GM18951 (cell line): ENCODE measurements around the gene EHMT1.
"Not testable (repeated sequence)": the region's sequence is repeated elsewhere in the genome, so short reads cannot be mapped to it uniquely, and the experiment has no call there.

ENCODE experiments used
- POLR2A ChIP-seq: IDR thresholded peaks from 4 replicates; pipeline ENCODE4 v1.6.1; 2011; ENCODE audit warnings: mild to moderate bottlenecking; ENCODE audit not compliant: insufficient read length, insufficient read depth; ENCODE audit errors: extremely low read depth
- in situ Hi-C: fragments of 300-500 bp; cut with MboI; formaldehyde crosslinking; loops from one replicate; pipeline ENCODE4 v1.12.0; 2022; ENCODE audit warnings: low sequenced_read_pairs, mixed read lengths, inconsistent platforms; ENCODE audit not compliant: unreplicated experiment

Gene EHMT1

GRCh38 chr9:137875354-137875753 is 256.5 kb downstream of the EHMT1 start:
- in situ Hi-C loops = no loop called here
- TF ChIP-seq POLR2A = no peak

DNA sequence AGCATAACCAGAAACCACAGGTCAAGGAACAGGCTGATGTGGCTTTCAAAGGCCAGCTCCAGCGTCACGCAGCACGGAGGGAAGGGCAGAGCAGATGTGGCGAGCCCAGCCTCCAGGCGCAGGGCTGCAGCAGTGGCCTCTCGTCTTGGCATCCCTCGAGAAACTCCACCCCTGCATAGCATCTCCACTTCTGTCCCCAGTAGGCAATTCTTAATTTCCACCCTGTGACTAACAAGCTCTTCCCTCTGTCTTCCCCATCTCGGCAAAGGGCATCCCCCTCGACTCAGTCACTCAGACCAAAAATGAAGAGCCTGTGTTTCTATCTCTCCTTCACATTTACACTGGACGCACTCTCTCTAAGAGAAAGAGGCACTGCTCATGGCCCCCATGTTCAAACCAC is 257.0 kb downstream of the EHMT1 start:
- TF ChIP-seq POLR2A = no peak
- in situ Hi-C loops = no loop called here

DNA sequence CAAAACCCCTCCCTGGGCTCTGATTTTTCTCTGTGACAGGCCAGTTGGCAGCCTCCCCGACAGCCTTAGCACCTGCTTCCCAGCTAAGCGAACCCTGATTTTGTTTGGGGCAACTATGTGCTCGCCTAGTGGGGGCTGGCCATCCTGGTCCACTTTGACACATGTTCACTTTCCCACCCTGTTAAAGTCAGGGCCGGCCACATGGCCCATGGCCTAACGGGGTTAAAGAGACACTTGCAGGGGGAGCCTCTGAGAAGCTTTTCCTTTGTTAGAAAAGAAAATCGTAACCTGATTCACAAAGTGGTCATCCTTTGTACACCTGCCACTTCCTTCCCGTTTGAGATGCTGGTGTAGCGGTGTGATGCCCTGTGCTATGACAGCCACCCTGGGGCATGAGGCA is 257.5 kb downstream of the EHMT1 start:
- TF ChIP-seq POLR2A = no peak
- in situ Hi-C loops = no loop called here

DNA sequence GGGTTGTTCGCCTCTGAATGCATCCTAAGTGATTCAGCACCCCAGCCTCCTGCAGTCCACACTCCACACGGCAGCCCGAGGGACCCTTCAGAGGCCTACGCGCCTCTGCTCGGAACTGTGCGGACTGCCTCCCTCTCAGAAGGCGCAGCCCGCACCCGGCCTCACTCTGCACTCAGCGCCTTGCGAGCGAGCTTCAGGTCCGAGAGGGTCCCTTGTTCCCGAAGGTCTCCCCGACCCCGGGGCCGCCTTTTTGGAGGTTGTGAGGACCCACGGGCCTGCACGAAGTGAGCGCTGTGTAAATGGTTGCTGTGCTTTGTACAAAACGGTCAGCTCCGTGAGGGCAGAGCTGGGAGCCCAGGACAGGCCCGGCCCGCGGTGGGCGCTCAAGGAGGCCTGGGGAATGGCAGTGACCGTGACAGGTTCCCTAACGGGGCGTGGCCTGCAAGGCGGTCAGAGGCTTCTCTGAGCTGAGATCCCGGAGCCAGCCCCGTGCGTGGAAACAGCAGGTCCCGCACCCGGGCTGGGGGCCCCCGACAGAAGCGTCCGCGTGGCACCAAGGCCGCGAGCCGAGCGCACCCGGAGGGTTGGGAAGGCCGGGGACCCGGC is 258.1 kb downstream of the EHMT1 start:
- in situ Hi-C loops = no loop called here

GRCh38 chr9:137877506-137878122 is 258.8 kb downstream of the EHMT1 start, which contains the start of gene CACNA1B:
CACNA1B (plus strand) TSS chr9:137877782; CDS start chr9:137877934, 152 bp downstream.
- in situ Hi-C loops = not testable (repeated sequence)

More for the DNA sequence above, 258.1 kb downstream of the EHMT1 start:
- TF ChIP-seq POLR2A = no peak

DNA sequence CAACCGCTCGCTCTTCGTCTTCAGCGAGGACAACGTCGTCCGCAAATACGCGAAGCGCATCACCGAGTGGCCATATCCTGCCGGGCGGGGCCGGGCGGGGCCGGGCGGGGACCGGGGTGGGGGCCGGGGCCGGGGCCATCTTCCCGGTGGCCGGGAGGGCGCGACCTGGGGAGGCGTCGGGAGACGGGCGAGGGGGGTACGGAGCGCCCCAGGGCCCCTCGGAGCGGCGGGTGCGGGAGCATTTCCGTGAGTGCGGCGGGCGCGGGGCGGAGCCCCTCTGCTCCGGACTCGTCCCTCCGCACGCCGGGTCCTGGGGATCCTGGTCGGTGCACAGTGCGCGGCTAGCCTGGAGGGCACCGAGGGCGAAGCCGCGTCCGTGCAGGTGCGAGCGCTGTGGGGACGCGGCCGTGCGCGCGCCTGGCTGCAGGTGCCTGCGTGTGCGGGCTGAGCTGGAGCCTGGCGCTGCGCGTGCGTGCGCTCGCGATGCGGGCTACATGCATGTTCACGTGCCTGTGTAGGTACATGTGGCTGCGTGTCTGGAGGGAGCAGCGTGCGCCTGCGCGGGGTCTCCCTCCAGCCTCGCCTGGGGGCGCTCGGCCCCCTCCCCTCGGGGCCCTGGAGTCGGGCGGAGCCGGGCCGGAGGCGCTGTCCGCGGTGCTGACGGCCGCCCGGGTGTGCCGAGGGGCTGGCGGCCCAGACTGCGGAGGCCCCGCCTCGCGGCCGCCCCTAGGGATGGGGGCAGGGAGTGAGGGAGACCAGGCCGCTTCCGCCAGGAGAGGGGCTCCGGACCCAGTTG is 259.5 kb downstream of the EHMT1 start:
- no peak for TF ChIP-seq POLR2A
- in situ Hi-C loops = no loop called here

- in situ Hi-C loops = no loop called here
- TF ChIP-seq POLR2A = no peak
These were observed 260.2 kb downstream of the EHMT1 start for GRCh38 chr9:137879052-137879451.

- in situ Hi-C loops = no loop called here
- TF ChIP-seq POLR2A = no peak
These were observed 260.9 kb downstream of the EHMT1 start for GRCh38 chr9:137879566-137880150.

DNA sequence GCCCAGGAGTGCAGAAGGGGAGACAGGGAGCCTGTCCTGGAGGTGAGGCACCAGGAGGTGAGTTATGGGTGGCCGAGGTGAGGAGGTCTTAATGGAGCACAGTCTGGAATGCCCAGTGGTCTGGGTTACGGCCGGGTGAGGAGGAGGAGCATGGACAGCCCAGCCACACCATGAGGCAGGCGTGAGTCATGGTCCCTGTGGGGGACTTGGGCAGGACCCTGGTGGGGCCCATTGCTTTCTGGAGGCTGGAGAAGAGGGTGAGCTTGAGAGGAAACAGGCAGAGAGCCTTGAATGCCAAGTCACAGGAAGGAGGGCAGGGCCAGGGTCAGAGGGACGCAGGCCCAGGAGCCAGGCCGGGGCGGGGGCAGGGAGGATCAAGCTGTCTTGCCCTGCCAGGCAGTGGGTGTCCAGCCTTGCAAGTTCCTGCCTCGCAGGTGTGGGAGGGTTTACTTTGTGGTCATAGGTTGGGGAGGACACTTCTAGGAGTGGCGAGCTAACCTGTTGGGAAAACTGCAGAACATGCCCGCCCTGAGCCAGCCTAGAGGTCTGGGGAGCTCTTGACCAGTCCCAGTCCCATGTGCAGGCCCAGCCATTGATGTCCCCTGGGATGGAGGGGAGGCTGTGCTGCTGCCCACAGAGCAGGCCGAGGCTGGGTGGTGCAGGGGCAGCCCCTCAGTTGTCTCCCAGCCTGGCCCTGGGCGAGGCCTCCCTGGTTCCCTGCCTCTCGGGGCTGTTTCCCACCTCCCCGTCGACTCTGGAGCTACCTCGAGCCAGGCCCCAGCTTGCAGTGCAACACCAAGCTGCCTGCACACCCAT is 261.6 kb downstream of the EHMT1 start:
- in situ Hi-C loops = no loop called here

DNA sequence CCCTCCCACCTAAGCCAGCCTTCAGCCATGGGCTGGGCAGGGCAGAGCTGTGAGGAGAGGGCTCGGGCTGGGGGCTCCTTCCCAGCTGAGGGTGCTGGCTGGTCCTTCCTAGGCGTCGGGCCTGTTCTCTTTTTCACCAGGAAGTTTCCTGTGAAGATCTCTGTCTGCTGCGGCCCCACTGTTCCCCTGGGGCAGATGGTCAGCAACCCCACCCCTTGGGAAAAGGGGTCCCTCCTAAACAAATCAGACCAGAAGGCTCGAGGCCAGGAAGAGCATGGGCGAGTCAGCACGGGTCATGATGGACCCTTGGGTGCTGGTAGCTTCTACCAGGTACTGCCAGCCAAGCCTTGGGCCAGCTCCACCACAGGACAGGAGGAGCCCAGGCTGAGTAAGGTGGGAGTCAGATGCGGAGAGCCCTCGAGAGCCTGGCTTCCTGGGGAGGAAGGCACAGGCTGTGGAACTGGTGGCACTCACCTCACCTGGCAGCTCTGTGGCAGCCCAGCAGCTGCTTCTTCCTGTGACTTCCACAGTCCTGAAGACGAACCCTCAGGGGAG is 262.2 kb downstream of the EHMT1 start:
- TF ChIP-seq POLR2A = no peak
- in situ Hi-C loops = no loop called here

More for the DNA sequence above, 261.6 kb downstream of the EHMT1 start:
- TF ChIP-seq POLR2A = no peak

DNA sequence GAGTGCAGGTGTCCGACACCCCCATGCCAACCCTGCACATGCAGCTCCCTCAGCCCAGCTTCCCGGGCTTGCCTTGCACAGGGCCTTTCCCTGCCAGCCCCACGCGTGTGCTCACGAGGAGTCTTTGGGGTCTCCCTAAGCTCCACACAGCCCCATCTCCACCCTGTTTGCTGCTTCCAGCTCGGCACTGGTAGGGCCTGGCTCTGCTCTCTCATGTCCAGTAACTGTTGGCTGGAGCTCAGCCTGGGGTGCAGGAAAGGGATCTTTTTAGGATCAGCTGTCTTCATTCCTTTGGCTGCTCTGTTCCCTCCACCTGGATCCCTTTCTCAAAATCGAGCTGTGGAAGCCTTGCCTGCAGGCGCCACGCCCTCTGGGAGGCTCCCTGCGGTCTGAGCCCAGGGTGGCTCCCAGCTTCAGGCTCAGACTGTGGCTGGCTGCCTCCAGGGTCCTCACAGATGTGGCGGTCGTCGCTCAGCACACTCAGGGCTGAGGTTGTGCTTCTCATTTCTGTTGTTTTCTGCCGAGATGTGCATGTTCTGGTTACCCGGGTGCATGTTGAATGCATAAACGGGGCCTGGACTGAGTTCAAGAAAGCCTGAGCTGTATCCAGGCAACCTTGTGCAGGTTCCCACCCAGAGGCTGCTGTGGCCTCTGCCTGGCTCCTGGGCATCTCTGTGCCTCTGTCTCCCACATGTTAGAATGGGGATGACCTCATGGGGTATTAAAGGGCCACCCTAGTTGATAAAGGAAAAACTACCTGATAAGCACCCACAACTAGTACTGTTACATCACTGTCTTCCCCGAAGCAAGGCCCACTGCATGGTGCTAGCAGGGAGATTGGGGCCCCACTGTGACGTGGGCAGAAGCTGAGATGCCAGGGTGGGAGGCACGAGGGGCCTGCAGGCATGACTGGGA is 263.0 kb downstream of the EHMT1 start:
- no peak for TF ChIP-seq POLR2A
- in situ Hi-C loops = no loop called here

GRCh38 chr9:137882506-137882821 is 263.7 kb downstream of the EHMT1 start:
- in situ Hi-C loops = no loop called here
- no peak for TF ChIP-seq POLR2A

DNA sequence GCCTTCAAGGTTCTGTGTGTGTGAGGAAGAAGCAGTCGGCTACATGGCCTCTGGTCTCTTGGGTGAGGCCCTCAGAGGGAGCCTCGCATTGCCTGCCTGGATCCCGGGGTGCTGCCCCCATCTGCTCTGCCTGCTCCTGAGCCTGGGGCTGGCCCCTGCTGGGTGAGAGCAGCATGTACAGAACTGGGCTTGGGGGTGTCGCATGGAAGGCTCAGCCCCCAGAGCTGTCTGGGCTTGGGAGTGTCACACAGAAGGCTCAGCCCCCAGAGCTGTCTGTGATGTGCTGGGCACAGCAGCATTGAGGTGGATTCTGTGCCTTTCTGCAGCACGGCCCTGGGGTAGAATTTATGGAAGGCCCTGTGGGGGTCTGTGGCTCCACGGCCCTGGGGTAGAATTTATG is 265.2 kb downstream of the EHMT1 start:
- in situ Hi-C loops = not testable (repeated sequence)

DNA sequence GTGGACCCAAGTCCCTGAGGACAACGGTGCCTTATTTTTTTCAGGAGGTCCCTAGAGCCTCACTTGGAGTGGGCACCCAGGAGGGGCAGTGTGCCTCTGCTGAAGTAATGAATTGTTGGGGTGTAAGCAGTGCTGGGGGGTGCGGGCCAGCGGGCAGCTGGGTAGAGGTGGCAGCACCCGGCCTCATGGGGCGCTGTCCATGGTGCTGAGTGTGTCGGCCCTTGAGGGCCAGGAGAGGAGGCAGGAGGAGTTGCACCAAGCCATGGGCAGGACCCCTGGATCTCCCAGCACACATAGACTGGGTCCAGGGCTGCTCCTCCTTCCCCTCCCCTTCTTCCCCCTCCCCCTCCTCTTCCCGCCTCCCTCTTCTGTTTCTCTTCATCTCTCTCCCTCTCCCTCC is 265.7 kb downstream of the EHMT1 start:
- in situ Hi-C loops = not testable (repeated sequence)

DNA sequence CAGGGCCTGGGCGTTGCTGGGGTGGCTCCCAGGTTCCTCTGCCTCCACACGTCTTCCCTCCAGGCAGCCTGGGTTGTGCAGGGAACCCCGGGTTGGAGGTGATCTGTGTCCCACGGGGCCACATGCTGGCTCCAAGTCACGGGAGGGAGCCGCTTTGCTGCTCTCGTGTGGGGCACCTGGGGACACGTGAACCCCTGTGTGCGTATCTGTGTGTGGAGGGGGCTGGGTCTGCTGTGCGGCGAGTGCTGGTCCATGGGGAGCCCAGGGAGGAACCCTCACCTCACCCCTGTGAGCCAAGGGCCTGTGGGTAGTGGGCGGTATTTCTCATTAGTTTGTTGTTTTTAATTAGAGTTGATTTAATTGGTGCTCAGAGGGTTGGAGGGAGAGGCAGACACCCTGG is 266.3 kb downstream of the EHMT1 start:
- in situ Hi-C loops = not testable (repeated sequence)
